ENCODE results near the gene CHST10.

- no peak for TF ChIP-seq POLR2A (IDR thresholded peaks at IDR 0.05)
- TF ChIP-seq CTCF (IDR thresholded peaks at IDR 0.05) = no peak
These were observed 16.2 kb downstream of the CHST10 start for GRCh38 chr2:100401268-100401667.
